Endodermal cell (in vitro differentiated cells): Measurements from ENCODE around the gene MORN1. TPM values are rescaled to one million over a fixed set of nuclear protein-coding genes. Genes with fewer than 3 reads are reported as not detected.

Source experiments
- DNase-seq: peaks from one replicate; pipeline ENCODE4 v3.0.0-alpha.2; 2017
- H3K27ac ChIP-seq: 2 replicates; pipeline ENCODE4 v1.5.1; 2013; ENCODE audit warnings: mild to moderate bottlenecking, low read depth, low read length, moderate library complexity
- H3K27me3 ChIP-seq: 2 replicates; pipeline ENCODE4 v1.6.1; 2013; ENCODE audit warnings: mild to moderate bottlenecking, low read length, moderate library complexity; ENCODE audit not compliant: insufficient read depth, control insufficient read depth, poor library complexity, severe bottlenecking
- H3K36me3 ChIP-seq: 2 replicates; pipeline ENCODE4 v1.7.0; 2013; ENCODE audit warnings: mild to moderate bottlenecking, low read length, moderate library complexity; ENCODE audit not compliant: control insufficient read depth, insufficient read depth
- H3K4me1 ChIP-seq: one replicate; pipeline ENCODE4 v1.7.0; 2013; ENCODE audit warnings: low read length; ENCODE audit not compliant: control insufficient read depth, insufficient read depth
- H3K4me3 ChIP-seq: 2 replicates; pipeline ENCODE4 v1.5.1; 2013; ENCODE audit warnings: mild to moderate bottlenecking, low read length, moderate library complexity
- H3K9ac ChIP-seq: 2 replicates; pipeline ENCODE4 v1.6.1; 2013; ENCODE audit warnings: mild to moderate bottlenecking, low read length, moderate library complexity; ENCODE audit not compliant: poor library complexity, severe bottlenecking; ENCODE audit errors: extremely low read depth
- H3K9me3 ChIP-seq: 2 replicates; pipeline ENCODE4 v1.6.1; 2013; ENCODE audit warnings: mild to moderate bottlenecking, low read length, moderate library complexity; ENCODE audit not compliant: control insufficient read depth
- H3K27ac Mint-ChIP-seq: 2 replicates; pipeline ENCODE4 v1.8.0; 2020; ENCODE audit warnings: mixed read lengths
- H3K27me3 Mint-ChIP-seq: 2 replicates; pipeline ENCODE4 v1.8.0; 2021; ENCODE audit warnings: mild to moderate bottlenecking, mixed read lengths; ENCODE audit not compliant: insufficient read depth
- H3K36me3 Mint-ChIP-seq: 2 replicates; pipeline ENCODE4 v1.8.0; 2020; ENCODE audit warnings: low read depth, mixed read lengths
- H3K4me1 Mint-ChIP-seq: 2 replicates; pipeline ENCODE4 v1.8.0; 2020; ENCODE audit warnings: mixed read lengths
- H3K4me3 Mint-ChIP-seq: 2 replicates; pipeline ENCODE4 v1.8.0; 2020; ENCODE audit warnings: mild to moderate bottlenecking, moderate library complexity, mixed read lengths
- H3K9me3 Mint-ChIP-seq: 2 replicates; pipeline ENCODE4 v1.8.0; 2020; ENCODE audit warnings: mild to moderate bottlenecking, mixed read lengths
- WGBS, 2 experiments: methylation state at CpG; one replicate each; pipeline versions ENCODE4 v1.1.5 to v1.1.7; 2013; ENCODE audit warnings: missing lambda C conversion rate in 2 of 2, mixed read lengths in 1 of 2; ENCODE audit not compliant: insufficient coverage in 1 of 2, insufficient read length in 1 of 2; 5-methylcytosine and 5-hydroxymethylcytosine counted together
- total RNA-seq, 2 donors: library from RNA; stranded (reverse); fragmentation: NEBNext Ultra II Directional in 1 of 2; extraction: Animal tissue kit (Norgen Biotek cat#: 25700) in 1 of 2; gene quantifications; 2 replicates in 1 of 2; 3 replicates in 1 of 2; pipeline ENCODE4 v1.2.1, GENCODE V29; 2021
- TF ChIP-seq, protein P1 (sequence below): fragments of 200-600 bp; sonication (generic); conservative IDR thresholded peaks from 2 replicates; pipeline ENCODE4 v1.5.0; 2021; ENCODE audit warnings: antibody characterized with exemption, mild to moderate bottlenecking

The MORN1 gene
- total RNA-seq, 2 donors from 2014 or later: 21.3 to 24.9 TPM

DNA sequence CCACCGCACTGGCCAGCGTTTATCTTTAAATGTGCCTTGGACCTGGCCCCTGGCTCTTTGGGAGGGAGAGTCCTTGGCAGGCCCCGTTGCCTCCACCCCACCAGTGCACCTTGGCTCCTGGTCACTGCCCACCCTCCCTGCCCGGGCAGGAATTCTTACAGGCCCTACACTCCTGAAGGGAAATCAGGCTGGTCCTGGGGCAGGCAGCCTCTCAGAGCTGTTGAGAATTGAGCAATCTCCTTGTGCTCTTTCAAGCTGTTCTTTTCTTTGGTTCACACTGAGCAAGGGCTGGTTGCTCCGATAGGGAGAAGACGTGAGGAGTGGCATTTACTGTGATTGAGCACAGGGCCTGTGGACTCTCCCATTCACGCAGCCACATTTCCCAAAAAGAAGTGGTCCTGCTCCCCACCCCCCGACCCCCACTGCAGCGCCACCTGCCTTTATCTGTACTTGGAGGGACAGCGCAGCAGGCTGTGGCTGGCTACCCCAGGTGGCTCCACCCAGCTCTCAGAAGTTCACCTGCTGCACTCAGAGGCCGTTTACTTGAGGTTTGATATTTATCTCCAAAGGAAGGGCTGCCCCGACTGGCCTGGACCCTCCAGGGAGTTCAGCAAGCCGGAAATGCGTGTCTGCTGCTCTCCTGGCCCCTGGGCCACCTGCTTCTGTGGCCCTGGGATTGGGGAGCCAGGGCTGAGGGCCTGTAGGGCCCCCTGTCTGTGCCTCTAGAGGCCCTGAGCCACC, 115.4 kb downstream of the MORN1 start:
- Mint-ChIP-seq H3K4me1 (peaks cover 15% of the 10 kb centered on the region), H3K27ac (no peak overlapping the region), H3K27me3 (no peaks in the 10 kb centered on the region), H3K4me3 (no peak overlapping the region), H3K36me3 (peaks cover 29% of the 10 kb centered on the region), H3K9me3 (peaks cover 7% of the 10 kb centered on the region)
- Histone ChIP-seq H3K4me1 (peaks cover 15% of the 10 kb centered on the region), H3K27me3 (no peaks in the 10 kb centered on the region), H3K4me3 (no peak overlapping the region), H3K27ac (peak overlapping the region; percentile 10), H3K9ac (no peak overlapping the region), H3K9me3 (no peaks in the 10 kb centered on the region), H3K36me3 (no peaks in the 10 kb centered on the region)
- TF ChIP-seq, protein P1, sequence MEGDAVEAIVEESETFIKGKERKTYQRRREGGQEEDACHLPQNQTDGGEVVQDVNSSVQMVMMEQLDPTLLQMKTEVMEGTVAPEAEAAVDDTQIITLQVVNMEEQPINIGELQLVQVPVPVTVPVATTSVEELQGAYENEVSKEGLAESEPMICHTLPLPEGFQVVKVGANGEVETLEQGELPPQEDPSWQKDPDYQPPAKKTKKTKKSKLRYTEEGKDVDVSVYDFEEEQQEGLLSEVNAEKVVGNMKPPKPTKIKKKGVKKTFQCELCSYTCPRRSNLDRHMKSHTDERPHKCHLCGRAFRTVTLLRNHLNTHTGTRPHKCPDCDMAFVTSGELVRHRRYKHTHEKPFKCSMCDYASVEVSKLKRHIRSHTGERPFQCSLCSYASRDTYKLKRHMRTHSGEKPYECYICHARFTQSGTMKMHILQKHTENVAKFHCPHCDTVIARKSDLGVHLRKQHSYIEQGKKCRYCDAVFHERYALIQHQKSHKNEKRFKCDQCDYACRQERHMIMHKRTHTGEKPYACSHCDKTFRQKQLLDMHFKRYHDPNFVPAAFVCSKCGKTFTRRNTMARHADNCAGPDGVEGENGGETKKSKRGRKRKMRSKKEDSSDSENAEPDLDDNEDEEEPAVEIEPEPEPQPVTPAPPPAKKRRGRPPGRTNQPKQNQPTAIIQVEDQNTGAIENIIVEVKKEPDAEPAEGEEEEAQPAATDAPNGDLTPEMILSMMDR: no peak
- no peak for DNase-seq
- WGBS, 2 experiments: 83 to 88% methylated on average over 14 of the region's 14 CpGs

DNA sequence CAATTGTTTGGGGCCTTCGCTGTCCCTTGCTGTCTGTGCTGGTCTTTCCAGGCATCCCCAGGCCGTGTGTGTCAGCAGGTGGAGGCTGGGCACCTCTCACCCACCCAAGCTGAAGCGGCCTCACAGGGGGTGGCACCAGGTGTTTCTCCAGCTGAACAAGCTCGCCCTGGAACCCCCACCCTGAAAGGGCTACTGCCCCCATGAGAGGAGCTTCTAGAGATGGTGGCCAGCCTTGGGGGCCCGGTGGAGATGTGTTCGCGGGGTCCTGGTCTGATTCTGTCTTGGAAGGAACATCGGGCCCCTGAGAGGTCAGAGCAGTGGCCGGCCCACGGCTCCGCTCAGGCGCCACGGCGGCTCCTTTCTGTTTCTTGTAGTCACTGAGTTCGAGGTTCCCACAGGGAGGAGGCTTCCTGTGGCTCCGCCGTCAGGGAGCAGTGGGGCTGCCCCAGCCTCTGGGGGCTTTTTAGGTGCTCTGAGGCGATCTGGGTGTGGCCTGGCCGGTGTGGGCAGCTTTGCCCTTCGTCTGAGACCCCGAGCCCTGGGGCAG, 116.4 kb downstream of the MORN1 start:
- Histone ChIP-seq H3K9ac (no peak overlapping the region), H3K9me3 (no peaks in the 10 kb centered on the region), H3K27me3 (no peaks in the 10 kb centered on the region), H3K27ac (no peak overlapping the region), H3K36me3 (no peaks in the 10 kb centered on the region), H3K4me1 (peaks cover 15% of the 10 kb centered on the region), H3K4me3 (no peak overlapping the region)
- H3K27me3 Mint-ChIP-seq: no peaks in the 10 kb centered on the region
- DNase-seq: no peak
- 90 to 93% methylated on average over 14 to 21 of the region's 21 CpGs for WGBS, 2 experiments
- peaks cover 25% of the 10 kb centered on the region for H3K36me3 Mint-ChIP-seq
- no peak overlapping the region for H3K4me3 Mint-ChIP-seq
- peaks cover 4% of the 10 kb centered on the region for H3K9me3 Mint-ChIP-seq
- peaks cover 15% of the 10 kb centered on the region for H3K4me1 Mint-ChIP-seq
- peak overlapping the region; percentile 48 for H3K27ac Mint-ChIP-seq
- TF ChIP-seq, protein P1: no peak

DNA sequence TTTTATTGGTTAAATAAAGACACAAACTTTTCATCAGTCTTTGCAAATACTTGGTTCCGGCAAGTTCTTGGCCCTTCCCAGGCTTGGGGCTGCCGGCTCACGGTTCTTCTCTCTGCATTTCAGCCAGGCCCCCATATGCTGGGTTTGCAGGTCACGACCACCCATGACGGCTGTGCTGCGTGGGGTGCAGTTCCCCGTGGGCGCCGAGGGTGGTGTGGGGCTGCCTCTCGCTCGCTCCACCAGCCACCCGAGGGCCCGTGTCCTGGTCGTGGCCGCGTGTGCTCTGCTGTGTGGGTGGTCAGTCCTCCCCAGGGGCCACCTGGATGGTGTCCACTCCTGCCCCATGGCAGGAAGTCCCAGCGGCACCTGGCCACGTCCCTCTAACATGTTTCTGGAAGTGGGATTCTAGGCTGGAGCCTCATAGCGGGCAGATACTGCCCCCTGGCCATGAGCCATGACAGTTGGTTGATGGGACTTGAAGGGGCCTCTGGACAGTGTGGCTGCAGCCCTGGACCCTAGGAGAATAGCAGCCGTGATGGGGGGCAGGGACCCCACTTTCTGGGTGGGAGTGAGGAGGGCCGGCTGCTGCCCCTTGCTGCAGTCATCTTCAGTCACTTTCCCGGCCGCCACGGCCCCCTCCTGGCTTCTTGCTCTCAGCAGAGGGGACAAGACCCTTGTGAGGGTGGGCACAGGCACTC, 117.0 kb downstream of the MORN1 start:
- H3K4me1 ChIP-seq: peaks cover 15% of the 10 kb centered on the region
- no peaks in the 10 kb centered on the region for H3K36me3 ChIP-seq
- no peak for DNase-seq
- no peak overlapping the region for H3K27ac ChIP-seq
- Mint-ChIP-seq H3K9me3 (no peaks in the 10 kb centered on the region), H3K27me3 (no peaks in the 10 kb centered on the region), H3K4me3 (no peak overlapping the region), H3K27ac (no peak overlapping the region), H3K4me1 (peaks cover 15% of the 10 kb centered on the region), H3K36me3 (peaks cover 20% of the 10 kb centered on the region)
- H3K4me3 ChIP-seq: no peak overlapping the region
- TF ChIP-seq, protein P1: no peak
- no peaks in the 10 kb centered on the region for H3K9me3 ChIP-seq
- WGBS, 2 experiments: 90 to 96% methylated on average over 18 to 24 of the region's 24 CpGs
- H3K9ac ChIP-seq: no peak overlapping the region
- H3K27me3 ChIP-seq: no peaks in the 10 kb centered on the region
